GM12874 (cell line): Measurements from ENCODE around the gene ZNF511.

Experiments
- TF ChIP-seq, protein P1 (sequence below): IDR thresholded peaks from 2 replicates; pipeline ENCODE4 v1.5.1; 2011; ENCODE audit warnings: low read depth, mild to moderate bottlenecking, control low read depth, low read length, moderate library complexity; ENCODE audit not compliant: insufficient read depth

The ZNF511 gene

DNA sequence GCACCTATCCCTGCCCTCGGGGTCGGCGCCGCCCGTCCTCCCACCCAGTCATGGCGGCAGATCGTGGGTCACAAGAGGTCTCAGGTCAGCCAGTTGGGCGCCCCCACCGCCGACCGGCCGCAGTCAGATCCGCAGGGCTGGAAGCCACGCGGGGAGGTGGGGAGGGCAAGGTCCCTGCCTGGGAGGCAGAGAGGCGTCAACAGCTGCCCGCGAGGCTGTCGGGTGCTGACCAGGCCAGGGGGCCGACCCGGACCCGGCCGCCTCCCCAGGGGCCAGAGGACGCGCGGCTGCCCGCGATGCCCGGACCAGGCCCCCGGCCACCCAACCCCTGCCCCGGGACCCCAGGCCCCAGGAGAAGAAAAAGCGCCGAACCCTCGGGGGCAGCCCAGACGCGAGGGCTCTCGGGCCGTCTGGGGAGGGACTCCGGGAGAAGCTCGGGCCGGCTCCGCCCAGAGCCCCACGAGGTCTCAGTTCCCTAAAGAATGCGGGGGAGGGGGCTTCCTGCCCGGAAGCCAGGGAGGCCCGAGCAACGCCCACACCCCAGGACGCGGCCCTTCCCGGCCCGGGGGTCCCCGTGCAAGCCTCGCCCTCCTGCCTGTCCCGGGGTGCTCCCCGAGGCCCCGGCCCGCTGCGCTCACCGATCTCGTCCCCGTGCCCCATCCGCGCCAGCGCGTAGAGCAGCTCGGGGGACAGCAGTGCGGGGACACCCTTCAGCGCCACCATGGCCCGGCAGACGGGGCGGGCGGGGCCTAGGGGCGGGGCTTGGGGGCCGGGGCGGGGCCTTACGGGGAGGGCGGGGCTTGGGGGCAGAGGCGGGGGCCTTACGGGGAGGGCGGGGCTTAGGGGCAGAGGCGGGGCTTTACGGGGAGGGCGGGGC is 48.8 kb downstream of the ZNF511 start, which contains the start of gene FUOM:
TSS of gene FUOM (minus strand) at position 735 of the 877 bp plus-strand sequence. CDS start at position 723, 12 bp downstream.
- TF ChIP-seq, protein P1, sequence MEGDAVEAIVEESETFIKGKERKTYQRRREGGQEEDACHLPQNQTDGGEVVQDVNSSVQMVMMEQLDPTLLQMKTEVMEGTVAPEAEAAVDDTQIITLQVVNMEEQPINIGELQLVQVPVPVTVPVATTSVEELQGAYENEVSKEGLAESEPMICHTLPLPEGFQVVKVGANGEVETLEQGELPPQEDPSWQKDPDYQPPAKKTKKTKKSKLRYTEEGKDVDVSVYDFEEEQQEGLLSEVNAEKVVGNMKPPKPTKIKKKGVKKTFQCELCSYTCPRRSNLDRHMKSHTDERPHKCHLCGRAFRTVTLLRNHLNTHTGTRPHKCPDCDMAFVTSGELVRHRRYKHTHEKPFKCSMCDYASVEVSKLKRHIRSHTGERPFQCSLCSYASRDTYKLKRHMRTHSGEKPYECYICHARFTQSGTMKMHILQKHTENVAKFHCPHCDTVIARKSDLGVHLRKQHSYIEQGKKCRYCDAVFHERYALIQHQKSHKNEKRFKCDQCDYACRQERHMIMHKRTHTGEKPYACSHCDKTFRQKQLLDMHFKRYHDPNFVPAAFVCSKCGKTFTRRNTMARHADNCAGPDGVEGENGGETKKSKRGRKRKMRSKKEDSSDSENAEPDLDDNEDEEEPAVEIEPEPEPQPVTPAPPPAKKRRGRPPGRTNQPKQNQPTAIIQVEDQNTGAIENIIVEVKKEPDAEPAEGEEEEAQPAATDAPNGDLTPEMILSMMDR: no peak

DNA sequence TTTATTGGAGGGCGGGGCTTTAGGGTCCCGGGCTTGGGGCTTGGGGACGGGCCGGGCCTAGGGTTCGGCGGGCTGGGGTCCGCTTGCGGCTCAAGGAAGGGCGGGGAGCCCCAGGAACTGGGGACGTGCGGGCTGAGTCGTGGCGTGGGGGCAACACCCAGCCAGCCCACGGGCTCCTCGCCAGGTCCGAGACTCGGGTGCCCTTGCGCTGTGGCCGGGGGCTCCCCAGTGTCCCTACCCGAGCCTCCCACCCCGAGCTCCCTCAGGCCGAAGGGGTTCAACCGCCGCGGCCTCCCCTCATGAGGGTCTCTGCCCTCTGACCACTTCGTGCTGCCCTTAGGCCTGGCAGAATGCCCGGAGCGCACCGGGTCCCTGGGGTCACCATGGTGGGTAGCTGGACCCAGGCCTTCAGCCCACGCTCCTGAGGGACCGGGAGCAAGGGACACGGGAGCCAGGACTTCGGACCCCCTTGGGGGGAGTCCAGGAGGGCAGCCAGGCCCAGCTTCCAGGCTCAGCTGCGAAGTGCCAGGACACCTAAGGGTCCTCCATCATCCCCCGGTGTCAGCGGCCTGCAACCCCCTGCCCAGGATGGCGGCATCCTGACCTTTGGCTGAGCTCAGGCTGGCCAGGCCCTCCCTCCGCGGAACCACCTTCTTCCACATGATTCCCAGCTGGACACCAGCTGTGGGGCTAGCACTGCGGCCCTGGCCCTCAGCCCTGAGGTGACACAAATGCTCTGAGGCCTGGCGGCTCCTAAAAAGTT is 49.6 kb downstream of the ZNF511 start:
- TF ChIP-seq, protein P1: no peak

DNA sequence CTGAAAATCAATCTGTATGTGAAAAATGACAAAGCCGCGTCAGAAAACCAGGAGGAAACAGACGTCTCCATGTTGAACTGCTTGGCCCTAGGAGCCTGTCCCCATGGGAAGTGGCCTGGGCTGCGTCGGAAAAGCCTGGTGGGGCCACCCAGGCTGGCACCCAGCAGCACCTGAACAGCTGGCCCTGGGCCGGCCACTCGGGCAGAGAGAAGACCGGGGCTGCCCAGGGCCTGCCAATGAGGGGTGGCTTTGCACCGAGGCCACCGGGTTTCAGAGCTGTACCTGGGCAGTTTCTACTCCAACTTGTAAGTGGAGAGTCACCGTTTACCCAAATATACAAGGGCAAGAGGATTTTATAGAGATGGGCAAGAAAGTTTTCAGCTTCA is 50.2 kb downstream of the ZNF511 start:
- TF ChIP-seq, protein P1: no peak

DNA sequence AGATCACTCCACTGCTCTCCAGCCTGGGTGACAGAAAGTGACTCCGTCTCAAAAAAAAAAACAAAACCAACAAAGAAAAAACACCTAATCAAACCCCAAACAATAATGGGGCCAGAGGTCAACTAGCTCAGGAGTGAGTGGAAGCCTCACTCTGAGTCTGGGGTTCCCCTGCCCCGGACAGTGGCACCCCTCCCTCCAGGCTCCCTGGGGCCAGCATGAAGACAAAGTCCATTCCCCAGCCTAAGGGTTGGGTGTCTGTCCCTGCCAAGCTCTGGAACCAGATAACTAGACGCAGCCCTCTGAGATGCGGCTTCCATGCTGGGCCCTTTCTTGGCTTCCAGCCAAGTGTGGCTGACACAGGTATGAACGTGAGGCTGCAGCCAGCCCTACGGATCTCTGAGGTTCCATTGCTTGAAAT is 50.8 kb downstream of the ZNF511 start:
- TF ChIP-seq, protein P1: no peak

DNA sequence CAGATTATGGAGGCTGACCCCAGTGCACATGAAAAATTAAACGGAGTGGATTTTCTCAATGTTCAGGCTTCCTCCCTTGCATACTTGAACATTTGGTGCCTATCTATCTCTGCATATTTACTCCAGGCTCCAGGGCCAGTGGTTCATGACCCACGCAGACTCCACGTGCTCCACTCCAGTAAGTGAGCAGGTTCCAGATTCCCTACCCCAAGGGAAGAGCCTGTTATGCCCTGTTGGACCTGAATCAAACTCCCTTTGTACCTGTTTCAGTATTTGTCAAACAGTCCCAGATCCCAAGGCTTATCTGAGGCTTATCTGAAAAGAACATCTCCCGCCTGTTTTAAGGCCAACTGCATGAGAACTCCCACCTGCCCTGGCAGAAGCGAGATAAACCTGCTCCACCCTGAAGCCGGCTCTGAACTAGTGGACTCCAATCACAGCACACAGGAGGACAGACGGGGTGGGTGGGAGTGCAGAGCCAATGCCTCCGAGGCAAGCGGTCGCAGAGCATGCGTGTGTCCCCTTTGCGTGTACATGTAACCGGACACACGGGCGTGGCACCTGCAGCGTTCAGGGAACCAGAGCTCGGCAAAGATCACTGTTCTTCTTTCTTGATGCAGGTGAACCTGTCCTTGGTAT is 51.4 kb downstream of the ZNF511 start:
- TF ChIP-seq, protein P1: no peak

DNA sequence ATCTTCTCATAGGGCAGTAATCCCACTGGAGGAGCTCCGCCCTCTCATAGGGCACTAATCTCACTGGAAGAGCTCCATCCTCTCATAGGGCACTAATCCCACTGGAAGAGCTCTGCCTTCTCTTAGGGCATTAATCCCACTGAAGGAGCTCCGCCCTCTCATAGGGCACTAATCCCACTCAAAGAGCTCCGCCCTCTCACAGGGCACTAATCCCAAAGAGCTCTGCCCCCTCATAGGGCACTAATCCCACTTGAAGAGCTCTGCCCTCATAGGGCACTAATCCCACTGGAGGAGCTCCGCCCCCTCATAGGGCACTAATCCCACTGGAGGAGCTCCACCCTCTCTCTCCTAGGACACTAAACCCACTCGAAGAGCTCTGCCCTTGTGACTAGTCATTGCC is 52.5 kb downstream of the ZNF511 start:
- TF ChIP-seq, protein P1: no peak
